OCI-LY1 (cell line): ENCODE data around the gene NASP.

Experiments used
- EZH2 ChIP-seq: fragments of 200-600 bp; sonication (generic), shearing (Covaris generic); IDR thresholded peaks from 2 replicates; pipeline ENCODE4 v1.8.0; 2017; ENCODE audit warnings: borderline replicate concordance, mixed run types, mild to moderate bottlenecking, antibody characterized with exemption, low read length, moderate library complexity, mixed read lengths
- TF ChIP-seq, protein P1 (sequence below): fragments of 200-600 bp; sonication (generic), shearing (Covaris generic); IDR thresholded peaks from 2 replicates; pipeline ENCODE4 v1.5.1; 2017; ENCODE audit warnings: mild to moderate bottlenecking, antibody characterized with exemption, low read length, moderate library complexity, mixed read lengths

DNA sequence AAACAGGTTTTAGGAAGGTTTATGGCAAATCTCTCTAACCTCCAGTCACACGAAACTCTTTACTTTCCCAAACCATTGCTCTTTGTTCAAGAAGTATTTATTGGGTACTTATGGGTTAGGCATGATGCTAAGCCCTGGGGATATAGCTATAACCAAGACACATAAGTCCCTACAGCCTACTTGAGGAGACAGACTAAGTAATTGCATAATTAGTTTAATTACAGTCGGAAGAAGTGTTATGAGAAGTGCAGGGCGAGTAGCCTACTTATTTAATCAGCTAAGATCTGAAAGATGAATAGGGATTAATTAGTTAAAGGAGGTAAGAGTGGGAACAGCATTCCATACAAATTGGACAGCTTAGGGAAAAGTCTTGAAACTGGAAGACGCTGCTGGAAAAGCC, 13.2 kb upstream of the NASP start:
- TF ChIP-seq, protein P1, sequence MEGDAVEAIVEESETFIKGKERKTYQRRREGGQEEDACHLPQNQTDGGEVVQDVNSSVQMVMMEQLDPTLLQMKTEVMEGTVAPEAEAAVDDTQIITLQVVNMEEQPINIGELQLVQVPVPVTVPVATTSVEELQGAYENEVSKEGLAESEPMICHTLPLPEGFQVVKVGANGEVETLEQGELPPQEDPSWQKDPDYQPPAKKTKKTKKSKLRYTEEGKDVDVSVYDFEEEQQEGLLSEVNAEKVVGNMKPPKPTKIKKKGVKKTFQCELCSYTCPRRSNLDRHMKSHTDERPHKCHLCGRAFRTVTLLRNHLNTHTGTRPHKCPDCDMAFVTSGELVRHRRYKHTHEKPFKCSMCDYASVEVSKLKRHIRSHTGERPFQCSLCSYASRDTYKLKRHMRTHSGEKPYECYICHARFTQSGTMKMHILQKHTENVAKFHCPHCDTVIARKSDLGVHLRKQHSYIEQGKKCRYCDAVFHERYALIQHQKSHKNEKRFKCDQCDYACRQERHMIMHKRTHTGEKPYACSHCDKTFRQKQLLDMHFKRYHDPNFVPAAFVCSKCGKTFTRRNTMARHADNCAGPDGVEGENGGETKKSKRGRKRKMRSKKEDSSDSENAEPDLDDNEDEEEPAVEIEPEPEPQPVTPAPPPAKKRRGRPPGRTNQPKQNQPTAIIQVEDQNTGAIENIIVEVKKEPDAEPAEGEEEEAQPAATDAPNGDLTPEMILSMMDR = no peak
- TF ChIP-seq EZH2 = no peak
